ENCODE measurements around the gene FAM53A. TPM values are rescaled to one million over a fixed set of nuclear protein-coding genes. Genes with fewer than 3 reads are reported as not detected.

The FAM53A gene
- total and polyA plus RNA-seq, 2 of the 13 experiments (the other 11 are each of a cell fraction or from before 2014, with no cell fraction given): 0.48 to 1.1 TPM

DNA sequence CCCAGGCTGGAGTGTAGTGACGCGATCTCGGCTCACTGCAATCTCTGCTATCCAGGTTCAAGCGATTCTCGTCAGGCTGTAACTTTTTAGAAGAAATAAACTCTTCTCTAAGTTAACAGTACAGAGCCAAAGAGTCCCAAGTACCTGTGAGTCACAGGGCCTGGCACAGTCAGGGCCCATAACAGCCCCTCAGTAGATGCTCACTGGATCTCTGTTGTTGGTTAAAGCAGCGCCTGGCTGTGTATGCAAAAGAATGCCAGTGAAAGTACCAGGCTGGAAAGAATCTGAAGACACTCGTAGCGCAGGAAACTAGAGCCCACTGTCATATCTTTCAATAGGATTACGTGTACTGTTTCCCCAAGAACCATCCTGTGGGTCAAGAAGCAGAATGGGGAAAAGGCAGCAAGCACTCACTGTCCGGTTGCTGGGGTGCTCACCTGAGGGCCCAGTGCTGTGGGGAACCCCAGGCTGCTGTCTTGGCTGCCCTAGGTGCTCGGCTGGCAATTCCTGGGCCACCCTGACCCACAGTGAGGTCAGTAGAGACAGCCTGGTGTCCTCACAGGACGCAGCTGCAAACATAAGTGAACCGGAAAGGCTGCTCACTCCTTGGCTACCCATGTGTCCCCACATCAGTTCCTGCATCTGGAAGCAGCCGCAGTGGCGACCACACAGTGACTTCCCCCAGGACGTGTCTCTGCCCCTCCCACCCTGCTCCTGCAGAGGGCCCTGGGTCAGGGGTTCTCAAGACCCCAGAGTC is 31.1 kb upstream of the FAM53A start:
- H2AFZ ChIP-seq (ENCODE audit: low read length): no peak overlapping the region
- ChIA-PET POLR2A (interaction anchor here (0.6 kb wide), 1 partner anchor 36 kb away, joined by 3 read pairs; no protein-coding TSS in a partner anchor), CTCF (ENCODE audit: low intra/inter-chr PET ratio, low total read pairs) (no interaction called here)
- peaks cover 47% of the 10 kb centered on the region for H3K4me1 ChIP-seq (ENCODE audit: insufficient read depth, low read length)
- no peaks in the 10 kb centered on the region; a peak in 1 of 5 replicates for H3K36me3 ChIP-seq (replicated peaks in 1 of 2; ENCODE audit: control insufficient read depth in 1 of 2, insufficient read depth in 2 of 2, low read length in 2 of 2)
- no peaks in the 10 kb centered on the region for H3K9me3 ChIP-seq (ENCODE audit: low read length)
- intact Hi-C loops (cut with micrococcal nuclease; ENCODE audit: unreplicated experiment) (no loop called here), in situ Hi-C loops (cut with HindIII; ENCODE audit: extremely low pct_ligation_motif_present, low pct_unique_long_range_greater_than_20kb) (no loop called here)
- no peaks in the 10 kb centered on the region for H3K27me3 ChIP-seq (ENCODE audit: control insufficient read depth in 1 of 2, insufficient read depth in 2 of 2, low read length in 2 of 2)
- no peak overlapping the region for H3K4me3 ChIP-seq (replicated peaks in 1 of 3; ENCODE audit: insufficient read depth in 1 of 3, low read depth in 2 of 3, low read length in 3 of 3)
- BruUV-seq (replicated peaks): no TSS peak
- TF ChIP-seq POLR2G (IDR thresholded peaks at IDR 0.05; ENCODE audit: low read depth, low read length): 0 out of 2 replicates have a peak, but pooled peaks have one; percentile 21
- no peak for TF ChIP-seq TGIF2 (CRISPR knock-in tag; IDR thresholded peaks at IDR 0.05)
- 0 out of 2 replicates have a peak, but pooled peaks have one; percentile 23 for TF ChIP-seq ZNF326 (CRISPR knock-in tag; IDR thresholded peaks at IDR 0.05; ENCODE audit: borderline replicate concordance)
- no peaks in the 10 kb centered on the region for H4K20me1 ChIP-seq (ENCODE audit: insufficient read depth, low read length)
- no peak for FAIRE-seq
- WGBS (ENCODE audit: low lambda C conversion rate): 95% methylated on average over 11 of the region's 16 CpGs
- no peak for ATAC-seq
- H3K4me2 ChIP-seq (ENCODE audit: low read depth, low read length): no peak overlapping the region
- H3K9ac ChIP-seq (ENCODE audit: insufficient read depth, low read depth, low read length): no peak overlapping the region
- H3K79me2 ChIP-seq (ENCODE audit: insufficient read depth, low read length): peaks cover 40% of the 10 kb centered on the region
- no peak for DNase-seq (ENCODE audit: low spot score)
- no peak overlapping the region for H3K27ac ChIP-seq (ENCODE audit: extremely low read length, insufficient read depth, low read length)

DNA sequence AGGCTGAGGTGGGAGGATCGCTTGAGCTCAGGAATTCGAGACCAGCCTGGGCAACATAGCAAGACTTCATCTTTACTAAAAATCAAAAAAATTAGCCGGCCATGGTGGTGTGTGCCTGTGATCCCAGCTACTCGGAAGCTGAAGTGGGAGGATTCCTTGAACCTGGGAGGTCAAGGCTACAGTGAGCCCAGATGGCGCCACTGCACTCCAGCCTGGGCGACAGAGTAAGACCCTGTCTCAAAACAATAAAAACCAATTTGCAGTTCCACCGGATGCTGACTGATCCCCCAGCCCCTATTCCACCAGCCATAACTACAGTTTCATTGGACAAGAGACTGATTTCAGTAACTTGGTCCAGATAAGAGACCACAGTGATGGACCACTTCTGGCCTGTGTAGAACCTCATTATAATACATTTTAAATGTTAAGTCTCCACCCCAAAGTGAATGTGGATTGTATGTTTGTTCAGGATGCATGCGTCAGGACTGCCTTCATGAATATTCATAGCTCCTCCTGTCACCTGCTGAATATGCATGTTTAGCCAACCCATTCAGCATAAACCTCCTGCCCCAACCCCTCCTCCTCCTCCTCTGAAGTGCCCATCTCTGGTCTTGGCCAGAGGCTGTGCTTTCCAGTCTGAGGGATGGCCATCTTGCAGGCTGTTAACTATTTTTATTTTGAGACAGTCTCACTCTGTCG is 30.3 kb upstream of the FAM53A start:
- TF ChIP-seq CHD2 (IDR thresholded peaks at IDR 0.05; ENCODE audit: low read depth, low read length) (no peak), SKI (IDR thresholded peaks at IDR 0.05; ENCODE audit: partially characterized antibody) (peak; percentile 25)
- Histone ChIP-seq H3K36me3 (replicated peaks in 1 of 2; ENCODE audit: control insufficient read depth in 1 of 2, insufficient read depth in 2 of 2, low read length in 2 of 2) (no peaks in the 10 kb centered on the region; a peak in 1 of 5 replicates), H3K27me3 (ENCODE audit: control insufficient read depth in 1 of 2, insufficient read depth in 2 of 2, low read length in 2 of 2) (no peaks in the 10 kb centered on the region), H4K20me1 (ENCODE audit: insufficient read depth, low read length) (no peaks in the 10 kb centered on the region), H3K4me1 (ENCODE audit: insufficient read depth, low read length) (peaks cover 47% of the 10 kb centered on the region), H3K4me3 (replicated peaks in 1 of 3; ENCODE audit: insufficient read depth in 1 of 3, low read depth in 2 of 3, low read length in 3 of 3) (no peak overlapping the region), H3K27ac (ENCODE audit: extremely low read length, insufficient read depth, low read length) (no peak overlapping the region), H3K4me2 (ENCODE audit: low read depth, low read length) (peak overlapping the region; percentile 99; the same call in 1 of the 2 replicates), H3K9ac (ENCODE audit: insufficient read depth, low read depth, low read length) (no peak overlapping the region), H3K79me2 (ENCODE audit: insufficient read depth, low read length) (peaks cover 40% of the 10 kb centered on the region), H2AFZ (ENCODE audit: low read length) (no peak overlapping the region), H3K9me3 (ENCODE audit: low read length) (no peaks in the 10 kb centered on the region)
- 92% methylated on average over 9 of the region's 9 CpGs for WGBS (ENCODE audit: low lambda C conversion rate)
- no TSS peak for BruUV-seq (replicated peaks)
- no peak for DNase-seq (ENCODE audit: low spot score)
- CTCF ChIA-PET (ENCODE audit: low intra/inter-chr PET ratio, low total read pairs): no interaction called here
- no peak for FAIRE-seq
- POLR2A ChIA-PET: interaction anchor here (0.6 kb wide), 1 partner anchor 35 kb away, joined by 3 read pairs; no protein-coding TSS in a partner anchor
- ATAC-seq: no peak
- in situ Hi-C loops (cut with HindIII; ENCODE audit: extremely low pct_ligation_motif_present, low pct_unique_long_range_greater_than_20kb) (no loop called here), intact Hi-C loops (cut with micrococcal nuclease; ENCODE audit: unreplicated experiment) (no loop called here)

Data from HepG2 (cell line).